Measurements from ENCODE around the gene SPRN.
"Not testable (repeated sequence)": the region's sequence is repeated elsewhere in the genome, so short reads cannot be mapped to it uniquely, and the experiment has no call there.

The SPRN gene, protein sequence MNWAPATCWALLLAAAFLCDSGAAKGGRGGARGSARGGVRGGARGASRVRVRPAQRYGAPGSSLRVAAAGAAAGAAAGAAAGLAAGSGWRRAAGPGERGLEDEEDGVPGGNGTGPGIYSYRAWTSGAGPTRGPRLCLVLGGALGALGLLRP

DNA sequence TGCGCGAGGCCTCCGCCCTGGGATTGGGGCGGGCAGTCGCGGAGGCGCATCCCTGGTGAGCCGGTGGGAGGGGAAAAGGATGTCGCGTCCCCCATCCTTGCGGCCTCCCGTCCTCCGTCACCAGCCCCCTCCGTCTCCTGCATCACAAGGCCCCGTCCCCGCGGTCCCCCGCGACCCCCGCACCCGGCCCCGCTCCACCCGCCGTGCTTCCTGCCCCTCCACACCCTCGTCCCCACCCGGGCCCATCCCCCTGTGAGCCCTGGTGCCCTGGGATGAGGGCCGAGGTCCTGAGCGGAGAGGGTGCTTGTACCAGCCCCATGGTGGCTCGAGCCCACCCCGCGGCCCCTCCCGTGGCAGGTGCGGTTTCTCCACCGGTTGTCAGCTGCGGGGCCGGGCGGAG, at the start of gene SPRN:
SPRN (minus strand) TSS at position 25 of the 400 bp plus-strand sequence. CDS start 944 bp downstream, outside the sequence.
- H3K27me3 Mint-ChIP-seq (ENCODE audit: low read depth); H3K27ac Mint-ChIP-seq: not testable (repeated sequence)

GRCh38 chr10:133474027-133474426, 49.6 kb upstream of the SPRN start:
- Mint-ChIP-seq H3K4me3 (no peak overlapping the region), H3K4me1 (ENCODE audit: low read depth) (peaks cover 11% of the 10 kb centered on the region), H3K27me3 (ENCODE audit: low read depth) (no peaks in the 10 kb centered on the region), H3K27ac (no peak overlapping the region), H3K36me3 (ENCODE audit: low read depth) (no peaks in the 10 kb centered on the region), H3K9me3 (no peaks in the 10 kb centered on the region)

More for the DNA sequence above, at the start of gene SPRN:
- H3K4me3 Mint-ChIP-seq; H3K36me3 Mint-ChIP-seq (ENCODE audit: low read depth); H3K9me3 Mint-ChIP-seq; H3K4me1 Mint-ChIP-seq (ENCODE audit: low read depth): not testable (repeated sequence)

DNA sequence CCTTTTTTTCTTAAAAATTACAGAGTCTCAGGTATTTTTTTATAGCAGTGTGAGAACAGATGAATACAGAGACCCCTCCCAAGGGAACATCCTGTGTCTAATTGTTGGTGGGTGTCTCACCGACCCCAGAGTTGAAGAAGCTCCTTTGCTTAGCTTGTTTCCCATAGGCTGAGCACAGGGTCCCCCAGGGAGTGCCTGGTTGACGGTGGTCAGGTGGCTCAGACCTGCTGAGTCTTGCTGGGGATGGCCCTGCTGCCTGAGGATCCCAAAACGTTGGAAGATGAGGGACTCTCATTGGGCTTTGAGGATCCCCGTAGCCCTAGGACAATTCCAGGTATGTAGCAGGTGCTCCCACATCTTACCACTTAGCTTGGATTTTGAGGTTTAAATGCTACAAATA, 48.8 kb upstream of the SPRN start:
- Mint-ChIP-seq H3K36me3 (ENCODE audit: low read depth) (no peaks in the 10 kb centered on the region), H3K27me3 (ENCODE audit: low read depth) (no peaks in the 10 kb centered on the region), H3K4me3 (no peak overlapping the region), H3K27ac (no peak overlapping the region), H3K4me1 (ENCODE audit: low read depth) (peaks cover 11% of the 10 kb centered on the region), H3K9me3 (no peaks in the 10 kb centered on the region)

GRCh38 chr10:133471300-133472109, 47.1 kb upstream of the SPRN start:
- no peaks in the 10 kb centered on the region for H3K36me3 Mint-ChIP-seq (ENCODE audit: low read depth)
- no peak overlapping the region for H3K4me3 Mint-ChIP-seq
- peaks cover 11% of the 10 kb centered on the region for H3K4me1 Mint-ChIP-seq (ENCODE audit: low read depth)
- no peaks in the 10 kb centered on the region for H3K9me3 Mint-ChIP-seq
- H3K27ac Mint-ChIP-seq: no peak overlapping the region
- no peaks in the 10 kb centered on the region for H3K27me3 Mint-ChIP-seq (ENCODE audit: low read depth)

DNA sequence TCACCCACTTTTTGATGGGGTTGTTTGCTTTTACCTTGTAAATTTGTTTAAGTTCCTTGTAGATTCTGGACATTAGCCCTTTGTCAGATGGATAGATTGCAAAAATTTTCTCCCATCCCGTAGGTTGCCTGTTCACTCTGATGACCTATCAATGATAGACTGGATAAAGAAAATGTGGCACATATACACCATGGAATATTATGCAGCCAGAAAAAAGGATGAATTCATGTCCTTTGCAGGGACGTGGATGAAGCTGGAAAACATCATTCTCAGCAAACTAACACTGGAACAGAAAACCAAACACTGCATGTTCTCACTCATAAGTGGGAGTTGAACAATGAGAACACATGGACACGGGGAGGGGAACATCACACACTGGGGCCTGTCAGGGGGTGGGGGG, 44.8 kb upstream of the SPRN start:
- H3K4me1 Mint-ChIP-seq (ENCODE audit: low read depth); H3K27ac Mint-ChIP-seq; H3K36me3 Mint-ChIP-seq (ENCODE audit: low read depth); H3K9me3 Mint-ChIP-seq; H3K4me3 Mint-ChIP-seq; H3K27me3 Mint-ChIP-seq (ENCODE audit: low read depth): not testable (repeated sequence)

- Mint-ChIP-seq H3K27ac (no peak overlapping the region), H3K9me3 (no peaks in the 10 kb centered on the region), H3K4me1 (ENCODE audit: low read depth) (no peaks in the 10 kb centered on the region), H3K27me3 (ENCODE audit: low read depth) (no peaks in the 10 kb centered on the region), H3K36me3 (ENCODE audit: low read depth) (no peaks in the 10 kb centered on the region), H3K4me3 (no peak overlapping the region)
Measured at GRCh38 chr10:133467286-133467911, 43.0 kb upstream of the SPRN start.

- H3K27me3 Mint-ChIP-seq (ENCODE audit: low read depth): no peaks in the 10 kb centered on the region
- H3K36me3 Mint-ChIP-seq (ENCODE audit: low read depth): no peaks in the 10 kb centered on the region
- no peak overlapping the region for H3K27ac Mint-ChIP-seq
- H3K4me1 Mint-ChIP-seq (ENCODE audit: low read depth): no peaks in the 10 kb centered on the region
- H3K4me3 Mint-ChIP-seq: no peak overlapping the region
- H3K9me3 Mint-ChIP-seq: no peaks in the 10 kb centered on the region
Measured at GRCh38 chr10:133466683-133467275, 42.4 kb upstream of the SPRN start.

- Mint-ChIP-seq H3K27me3 (ENCODE audit: low read depth) (no peaks in the 10 kb centered on the region), H3K4me1 (ENCODE audit: low read depth) (no peaks in the 10 kb centered on the region), H3K27ac (no peak overlapping the region), H3K36me3 (ENCODE audit: low read depth) (no peaks in the 10 kb centered on the region), H3K9me3 (no peaks in the 10 kb centered on the region), H3K4me3 (no peak overlapping the region)
Measured at GRCh38 chr10:133465950-133466474, 41.6 kb upstream of the SPRN start.

DNA sequence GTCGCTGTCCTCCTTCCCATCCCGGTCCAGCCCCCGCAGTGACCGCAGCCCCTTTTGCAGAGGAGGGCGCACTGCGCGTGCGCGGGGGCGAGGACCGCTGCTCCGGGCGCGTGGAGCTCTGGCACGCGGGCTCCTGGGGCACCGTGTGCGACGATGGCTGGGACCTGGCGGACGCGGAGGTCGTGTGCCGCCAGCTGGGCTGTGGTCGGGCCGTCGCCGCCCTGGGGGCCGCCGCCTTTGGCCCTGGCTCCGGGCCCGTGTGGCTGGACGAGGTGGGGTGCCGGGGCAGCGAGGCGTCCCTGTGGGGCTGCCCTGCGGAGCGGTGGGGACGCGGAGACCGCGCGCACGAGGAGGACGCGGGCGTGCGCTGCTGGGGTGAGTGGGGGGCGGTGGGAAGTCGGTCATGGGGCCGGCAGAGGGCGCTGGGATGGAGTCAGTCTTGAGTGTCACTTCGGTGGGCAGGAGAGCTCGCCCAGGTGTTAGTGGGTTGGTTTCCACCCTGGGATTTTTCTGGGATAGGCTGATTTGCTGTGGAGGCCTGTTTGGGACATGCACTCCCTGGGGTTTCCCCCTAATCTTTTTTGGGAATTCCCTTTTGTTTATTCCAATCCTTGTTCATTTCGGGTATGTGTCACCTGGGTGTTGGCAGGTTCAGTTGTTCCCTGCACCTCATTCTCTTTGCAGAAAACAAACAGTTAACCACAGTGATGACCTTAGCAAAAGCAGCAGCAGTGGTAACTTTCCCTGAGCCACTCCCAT, 40.9 kb upstream of the SPRN start:
- H3K27ac Mint-ChIP-seq: no peak overlapping the region
- no peaks in the 10 kb centered on the region for H3K27me3 Mint-ChIP-seq (ENCODE audit: low read depth)
- no peak overlapping the region for H3K4me3 Mint-ChIP-seq
- H3K9me3 Mint-ChIP-seq: no peaks in the 10 kb centered on the region
- H3K36me3 Mint-ChIP-seq (ENCODE audit: low read depth): no peaks in the 10 kb centered on the region
- H3K4me1 Mint-ChIP-seq (ENCODE audit: low read depth): no peaks in the 10 kb centered on the region

GRCh38 chr10:133464582-133465031, 40.2 kb upstream of the SPRN start:
- Mint-ChIP-seq H3K27ac (no peak overlapping the region), H3K36me3 (ENCODE audit: low read depth) (no peaks in the 10 kb centered on the region), H3K4me3 (no peak overlapping the region), H3K9me3 (no peaks in the 10 kb centered on the region), H3K27me3 (ENCODE audit: low read depth) (no peaks in the 10 kb centered on the region), H3K4me1 (ENCODE audit: low read depth) (no peaks in the 10 kb centered on the region)

GRCh38 chr10:133462512-133463305, 38.3 kb upstream of the SPRN start:
- Mint-ChIP-seq H3K9me3 (no peaks in the 10 kb centered on the region), H3K36me3 (ENCODE audit: low read depth) (no peaks in the 10 kb centered on the region), H3K27ac (no peak overlapping the region), H3K4me3 (no peak overlapping the region), H3K4me1 (ENCODE audit: low read depth) (no peaks in the 10 kb centered on the region), H3K27me3 (ENCODE audit: low read depth) (no peaks in the 10 kb centered on the region)

DNA sequence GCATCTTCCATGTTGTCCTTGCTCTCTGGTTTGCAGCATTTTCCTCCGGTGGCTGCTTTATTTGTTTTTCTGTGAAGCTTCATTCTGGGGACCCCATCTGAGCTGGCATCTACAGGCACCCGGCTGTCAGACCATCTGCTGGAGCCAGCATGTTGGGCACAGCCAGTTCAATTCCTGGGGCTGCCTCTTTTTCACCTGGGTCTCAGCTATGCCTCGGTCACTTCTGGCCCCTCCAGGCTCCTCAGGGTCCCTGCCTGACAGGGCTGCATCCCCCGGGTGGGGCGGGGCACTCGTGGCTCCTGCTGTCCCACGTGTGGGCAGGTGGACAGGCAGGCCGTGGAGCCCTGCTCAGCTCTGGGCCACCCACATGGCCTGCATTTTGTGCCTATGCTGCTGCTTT, 37.4 kb upstream of the SPRN start:
- no peaks in the 10 kb centered on the region for H3K36me3 Mint-ChIP-seq (ENCODE audit: low read depth)
- H3K27ac Mint-ChIP-seq: no peak overlapping the region
- H3K4me1 Mint-ChIP-seq (ENCODE audit: low read depth): no peaks in the 10 kb centered on the region
- no peak overlapping the region for H3K4me3 Mint-ChIP-seq
- H3K9me3 Mint-ChIP-seq: no peaks in the 10 kb centered on the region
- H3K27me3 Mint-ChIP-seq (ENCODE audit: low read depth): no peaks in the 10 kb centered on the region

GRCh38 chr10:133461027-133461426, 36.6 kb upstream of the SPRN start:
- H3K9me3 Mint-ChIP-seq: no peaks in the 10 kb centered on the region
- no peaks in the 10 kb centered on the region for H3K4me1 Mint-ChIP-seq (ENCODE audit: low read depth)
- no peaks in the 10 kb centered on the region for H3K36me3 Mint-ChIP-seq (ENCODE audit: low read depth)
- no peak overlapping the region for H3K27ac Mint-ChIP-seq
- no peak overlapping the region for H3K4me3 Mint-ChIP-seq
- no peaks in the 10 kb centered on the region for H3K27me3 Mint-ChIP-seq (ENCODE audit: low read depth)
